ENCODE data around the gene GALNT2. TPM values are rescaled to one million over a fixed set of nuclear protein-coding genes. Genes with fewer than 3 reads are reported as not detected.

GALNT2 gene
- total and polyA plus RNA-seq, 2 of the 13 experiments (the other 11 are each of a cell fraction or from before 2014, with no cell fraction given): 39.3 to 39.6 TPM

- Histone ChIP-seq H3K4me2 (ENCODE audit: low read depth, low read length) (no peak overlapping the region), H2AFZ (ENCODE audit: low read length) (no peak overlapping the region), H4K20me1 (ENCODE audit: insufficient read depth, low read length) (no peaks in the 10 kb centered on the region), H3K4me1 (ENCODE audit: insufficient read depth, low read length) (peaks cover 9% of the 10 kb centered on the region), H3K27me3 (ENCODE audit: control insufficient read depth in 1 of 2, insufficient read depth in 2 of 2, low read length in 2 of 2) (no peaks in the 10 kb centered on the region), H3K36me3 (replicated peaks in 1 of 2; ENCODE audit: control insufficient read depth in 1 of 2, insufficient read depth in 2 of 2, low read length in 2 of 2) (peaks cover 13 to 53% of the 10 kb centered on the region in 2 experiments), H3K9ac (ENCODE audit: insufficient read depth, low read depth, low read length) (no peak overlapping the region), H3K27ac (ENCODE audit: extremely low read length, insufficient read depth, low read length) (no peak overlapping the region), H3K9me3 (ENCODE audit: low read length) (no peaks in the 10 kb centered on the region), H3K4me3 (replicated peaks in 1 of 3; ENCODE audit: insufficient read depth in 1 of 3, low read depth in 2 of 3, low read length in 3 of 3) (no peak overlapping the region), H3K79me2 (ENCODE audit: insufficient read depth, low read length) (no peaks in the 10 kb centered on the region)
- WGBS (ENCODE audit: low lambda C conversion rate): 74% methylated on average over 4 of the region's 4 CpGs
- intact Hi-C loops (cut with micrococcal nuclease; ENCODE audit: unreplicated experiment) (no loop called here), in situ Hi-C loops (cut with HindIII; ENCODE audit: extremely low pct_ligation_motif_present, low pct_unique_long_range_greater_than_20kb) (no loop called here)
- TF ChIP-seq HNF4A (CRISPR knock-in tag; IDR thresholded peaks at IDR 0.05) (peak; percentile 77), GTF2F1 (IDR thresholded peaks at IDR 0.05; ENCODE audit: low read length) (no peak), HNF4G (IDR thresholded peaks at IDR 0.05; ENCODE audit: borderline replicate concordance, low read depth, low read length) (0 out of 2 replicates have a peak, but pooled peaks have one; percentile 11), HNF4G (CRISPR knock-in tag; IDR thresholded peaks at IDR 0.05; ENCODE audit: borderline replicate concordance, low read depth) (no peak), SAFB2 (CRISPR knock-in tag; IDR thresholded peaks at IDR 0.05; ENCODE audit: borderline replicate concordance, low read depth) (no peak)
- ChIA-PET CTCF (ENCODE audit: low intra/inter-chr PET ratio, low total read pairs) (no interaction called here), POLR2A (no interaction called here)
- peak; percentile 9 for DNase-seq (ENCODE audit: low spot score)
- no TSS peak for BruUV-seq (replicated peaks)
- FAIRE-seq: no peak
- peak; percentile 73 for ATAC-seq
Observed at GRCh38 chr1:230254265-230254664, 187.2 kb downstream of the GALNT2 start.

GRCh38 chr1:230255116-230255515 is 188.1 kb downstream of the GALNT2 start:
- Histone ChIP-seq H3K4me3 (replicated peaks in 1 of 3; ENCODE audit: insufficient read depth in 1 of 3, low read depth in 2 of 3, low read length in 3 of 3) (no peak overlapping the region), H3K79me2 (ENCODE audit: insufficient read depth, low read length) (no peaks in the 10 kb centered on the region), H3K9ac (ENCODE audit: insufficient read depth, low read depth, low read length) (no peak overlapping the region), H3K27ac (ENCODE audit: extremely low read length, insufficient read depth, low read length) (no peak overlapping the region), H2AFZ (ENCODE audit: low read length) (no peak overlapping the region), H3K36me3 (replicated peaks in 1 of 2; ENCODE audit: control insufficient read depth in 1 of 2, insufficient read depth in 2 of 2, low read length in 2 of 2) (peaks cover 8 to 49% of the 10 kb centered on the region in 2 experiments), H3K4me2 (ENCODE audit: low read depth, low read length) (no peak overlapping the region), H3K4me1 (ENCODE audit: insufficient read depth, low read length) (peaks cover 9% of the 10 kb centered on the region), H3K27me3 (ENCODE audit: control insufficient read depth in 1 of 2, insufficient read depth in 2 of 2, low read length in 2 of 2) (no peaks in the 10 kb centered on the region), H4K20me1 (ENCODE audit: insufficient read depth, low read length) (no peaks in the 10 kb centered on the region), H3K9me3 (ENCODE audit: low read length) (no peaks in the 10 kb centered on the region)
- ATAC-seq (no peak), FAIRE-seq (no peak), DNase-seq (ENCODE audit: low spot score) (no peak)
- BruUV-seq (replicated peaks): no TSS peak
- ChIA-PET CTCF (ENCODE audit: low intra/inter-chr PET ratio, low total read pairs) (no interaction called here), POLR2A (no interaction called here)
- WGBS (ENCODE audit: low lambda C conversion rate): 98% methylated on average over 7 of the region's 15 CpGs
- intact Hi-C loops (cut with micrococcal nuclease; ENCODE audit: unreplicated experiment): no loop called here
- in situ Hi-C loops (cut with HindIII; ENCODE audit: extremely low pct_ligation_motif_present, low pct_unique_long_range_greater_than_20kb): no loop called here
- TF ChIP-seq ZNF407 (CRISPR knock-in tag; IDR thresholded peaks at IDR 0.05; ENCODE audit: not compliant biosample characterization): no peak
- no peak for TF ChIP-seq ZZZ3 (CRISPR knock-in tag; IDR thresholded peaks at IDR 0.05; ENCODE audit: borderline replicate concordance)
- no peak for TF ChIP-seq PCBP2 (optimal IDR thresholded peaks at IDR 0.05; ENCODE audit: low read depth, low read length, poor library complexity, severe bottlenecking)
- no peak for TF ChIP-seq MNT (IDR thresholded peaks at IDR 0.05)

Measured in HepG2 (cell line).